ENCODE data around the gene ATAD3B.
"Not testable (repeated sequence)": the region's sequence is repeated elsewhere in the genome, so short reads cannot be mapped to it uniquely, and the experiment has no call there.

DNA sequence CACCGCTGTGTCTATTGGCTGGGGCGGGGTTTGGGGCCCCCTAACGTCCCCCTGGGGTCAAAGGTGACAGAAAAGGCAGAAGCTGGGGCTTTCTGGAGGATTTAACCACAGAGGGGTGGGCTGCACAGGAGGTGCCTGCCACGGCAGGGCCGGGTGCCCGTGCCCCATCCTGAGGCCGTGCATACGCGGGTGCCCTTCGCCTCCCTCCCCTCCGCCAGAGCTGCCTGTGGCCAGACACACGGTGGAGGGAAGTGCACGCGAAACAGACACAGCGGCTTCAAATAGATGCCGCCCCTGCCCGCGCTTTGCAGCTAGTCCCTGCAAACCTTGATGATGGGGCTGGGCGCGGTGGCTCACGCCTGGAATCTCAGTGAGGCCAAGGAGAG is 37.9 kb downstream of the ATAD3B start:
- TF ChIP-seq POLR2AphosphoS5 (IDR thresholded peaks at IDR 0.05; ENCODE audit: borderline replicate concordance, low read depth, low read length); EZH2 (IDR thresholded peaks at IDR 0.05); FOXP2 (optimal IDR thresholded peaks at IDR 0.05; ENCODE audit: control extremely low read depth, extremely low read length, insufficient read depth): not testable (repeated sequence)
